Measurements from ENCODE around the gene ANKRD27.

The ANKRD27 gene

GRCh38 chr19:32550666-32551065 is 124.3 kb downstream of the ANKRD27 start:
- no peak for DNase-seq (ENCODE audit: low spot score)

All from HuH-7 (cell line).